A673 (cell line): ENCODE measurements around the gene WDR49.

Experiments used
- CTCF ChIP-seq: fragments of 300-800, 200-600 bp; sonication (generic); conservative IDR thresholded peaks from 2 replicates; pipeline ENCODE4 v1.5.1; 2017; ENCODE audit warnings: low read depth, mild to moderate bottlenecking, antibody characterized with exemption, low read length, moderate library complexity, mixed read lengths
- EZH2 ChIP-seq: fragments of 200-600 bp; sonication (generic); IDR thresholded peaks from 2 replicates; pipeline ENCODE4 v1.6.1; 2017; ENCODE audit warnings: borderline replicate concordance, low read depth, mild to moderate bottlenecking, mixed read lengths, antibody characterized with exemption, low read length; ENCODE audit not compliant: poor library complexity, severe bottlenecking

DNA sequence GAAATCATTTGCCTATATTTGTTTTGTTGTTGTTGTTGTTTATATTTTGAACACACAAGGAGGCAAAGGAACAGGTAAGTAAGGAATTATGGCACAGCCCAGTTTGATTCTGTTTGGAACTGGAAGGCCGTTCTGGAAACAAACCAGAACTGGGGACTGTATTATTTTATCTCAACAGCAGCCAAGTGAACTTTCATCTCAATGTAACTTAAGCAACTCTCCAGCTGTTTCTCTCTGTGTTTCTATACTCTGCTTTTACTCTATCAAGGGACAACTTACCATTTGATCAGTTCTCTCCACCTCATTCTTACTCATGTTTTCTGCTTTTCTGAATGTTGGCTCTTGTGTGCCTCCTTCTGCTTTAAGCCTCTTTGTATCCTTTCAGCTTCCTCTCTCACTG is 16.0 kb upstream of the WDR49 start:
- TF ChIP-seq EZH2, result no peak
- TF ChIP-seq CTCF, result no peak
